HG03196 (cell line): ENCODE results near the gene FARP1.
"Not testable (repeated sequence)": the region's sequence is repeated elsewhere in the genome, so short reads cannot be mapped to it uniquely, and the experiment has no call there.

Experiments used
- ATAC-seq: cut with Tn5 transposase; IDR thresholded peaks from one replicate; pipeline ENCODE4 v1.9.1; 2021; ENCODE audit not compliant: unreplicated experiment

FARP1 gene

GRCh38 chr13:98254513-98254912, 111.6 kb downstream of the FARP1 start:
- ATAC-seq: no peak

GRCh38 chr13:98258226-98258625, 115.3 kb downstream of the FARP1 start:
- ATAC-seq: no peak

- ATAC-seq: no peak
Observed at GRCh38 chr13:98260357-98261164, 117.7 kb downstream of the FARP1 start.

DNA sequence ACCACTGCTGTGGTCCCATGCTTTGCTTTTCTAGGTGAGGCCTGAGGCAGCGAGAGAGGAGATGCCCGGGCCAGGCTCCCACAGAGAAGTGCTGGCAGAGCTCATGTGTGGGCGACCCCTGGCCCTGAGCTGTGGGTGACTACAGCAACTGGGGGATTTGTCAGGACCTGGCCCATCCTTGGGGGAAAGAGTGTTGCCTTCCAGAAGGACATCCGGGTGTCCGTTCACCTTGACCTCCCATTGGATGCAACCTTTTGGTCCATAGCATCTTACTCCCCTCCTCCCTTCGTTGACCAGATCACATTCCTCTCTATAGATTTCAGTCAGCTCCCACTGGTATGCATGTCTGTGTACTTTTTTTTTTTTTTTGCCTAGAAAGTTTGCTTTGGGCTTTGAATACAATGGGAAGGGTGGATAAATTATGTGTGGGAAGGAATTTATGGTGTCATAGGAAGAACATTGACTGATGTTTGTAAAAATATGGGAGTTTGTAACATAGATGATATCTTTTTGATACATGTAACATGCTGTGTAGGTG, 118.3 kb downstream of the FARP1 start:
- ATAC-seq: no peak

- ATAC-seq: no peak
Observed at GRCh38 chr13:98262292-98262691, 119.4 kb downstream of the FARP1 start.

DNA sequence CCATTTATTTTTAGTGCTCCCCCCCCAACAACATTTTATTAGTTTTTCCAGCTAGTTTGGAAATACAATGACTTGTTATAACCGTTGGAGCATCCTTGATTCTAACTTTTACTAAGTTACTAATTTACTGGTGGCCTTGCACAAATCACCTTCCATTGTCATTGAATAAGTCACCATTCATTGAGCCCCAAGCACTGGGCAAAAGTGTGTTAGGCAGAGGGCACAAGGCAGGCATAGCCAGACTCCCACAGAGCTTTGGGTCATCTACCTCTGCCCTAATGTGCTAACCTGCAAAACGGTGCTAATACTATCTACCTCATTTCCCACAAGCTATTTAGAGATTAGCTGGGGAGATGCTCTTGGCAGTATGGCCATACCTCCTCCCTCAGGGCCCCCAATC, 120.9 kb downstream of the FARP1 start:
- ATAC-seq: no peak

DNA sequence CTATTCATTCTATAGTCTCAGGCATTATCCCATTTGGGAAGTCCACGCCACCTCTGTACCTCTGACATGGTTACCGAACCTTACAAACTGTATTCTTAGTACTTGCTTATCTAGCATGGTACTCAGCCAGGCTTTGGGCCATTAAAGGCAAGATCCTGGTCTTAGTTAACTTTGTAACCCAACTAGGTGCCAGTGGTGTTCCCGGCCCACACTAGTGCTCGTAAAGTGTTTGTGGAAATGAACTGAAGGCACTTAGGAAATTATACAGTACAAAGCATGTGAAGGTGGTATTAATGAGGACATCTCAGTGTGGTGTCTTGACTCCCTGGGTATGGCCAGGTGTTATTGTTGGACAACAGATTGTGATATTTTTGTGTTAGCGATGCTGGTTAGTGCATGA, 122.0 kb downstream of the FARP1 start:
- ATAC-seq: no peak

- ATAC-seq: no peak
Observed at GRCh38 chr13:98265692-98266551, 123.0 kb downstream of the FARP1 start.

GRCh38 chr13:98267080-98267912, 124.4 kb downstream of the FARP1 start:
- no peak for ATAC-seq

DNA sequence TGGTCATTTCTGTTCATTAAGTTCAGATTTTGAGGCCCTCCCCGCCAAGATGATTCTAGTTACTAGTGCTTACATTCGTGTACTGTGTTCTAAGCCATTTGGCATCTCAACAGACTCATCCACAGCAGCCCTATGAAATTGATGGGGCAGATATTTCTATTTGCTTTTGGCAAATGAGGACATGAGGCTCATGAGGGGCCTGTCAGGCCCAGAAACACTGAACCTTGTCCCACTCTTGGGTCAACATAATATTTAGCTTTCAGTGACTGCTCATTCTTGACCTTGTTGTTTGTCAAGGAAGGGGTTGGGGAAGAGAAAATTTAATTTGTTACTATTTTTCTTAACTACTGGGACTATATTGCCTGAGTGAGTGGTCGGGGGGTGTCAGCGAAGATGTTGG, 126.5 kb downstream of the FARP1 start:
- no peak for ATAC-seq

DNA sequence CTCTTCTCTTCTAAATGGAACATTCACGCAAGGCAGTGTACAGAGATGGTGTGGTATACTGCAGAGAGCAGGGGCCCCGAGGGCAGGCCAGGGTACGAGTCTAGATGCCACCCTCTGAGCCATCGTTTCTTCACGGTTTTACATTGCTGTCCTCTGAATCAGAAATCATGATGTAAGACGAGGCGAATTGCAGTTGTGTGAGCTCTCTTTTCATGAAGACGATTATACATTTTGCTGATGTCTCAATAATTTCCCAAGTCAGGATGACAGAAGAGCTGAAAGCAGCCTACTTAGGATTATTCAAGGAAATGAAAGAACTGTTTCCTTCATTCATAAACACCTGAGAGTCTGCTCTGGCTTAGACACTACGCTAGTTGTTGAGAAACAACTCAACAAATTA, 127.9 kb downstream of the FARP1 start:
- ATAC-seq: no peak

DNA sequence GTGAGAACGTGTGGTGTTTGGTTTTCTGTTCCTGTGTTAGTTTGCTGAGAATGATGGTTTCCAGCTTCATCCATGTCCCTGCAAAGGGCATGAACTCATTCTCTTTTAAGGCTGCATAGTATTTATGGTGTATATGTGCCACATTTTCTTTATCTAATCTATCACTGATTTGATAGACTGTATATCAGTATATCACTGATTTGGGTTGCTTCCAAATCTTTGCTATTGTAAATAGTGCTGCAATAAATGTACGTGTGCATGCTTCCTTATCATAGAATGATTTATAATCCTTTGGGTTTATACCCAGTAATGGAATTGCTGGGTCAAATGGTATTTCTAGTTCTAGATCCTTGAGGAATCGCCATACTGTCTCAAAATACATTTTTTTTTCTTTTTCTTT, 128.8 kb downstream of the FARP1 start:
- ATAC-seq: not testable (repeated sequence)

- ATAC-seq: no peak
Observed at GRCh38 chr13:98272549-98272948, 129.7 kb downstream of the FARP1 start.

DNA sequence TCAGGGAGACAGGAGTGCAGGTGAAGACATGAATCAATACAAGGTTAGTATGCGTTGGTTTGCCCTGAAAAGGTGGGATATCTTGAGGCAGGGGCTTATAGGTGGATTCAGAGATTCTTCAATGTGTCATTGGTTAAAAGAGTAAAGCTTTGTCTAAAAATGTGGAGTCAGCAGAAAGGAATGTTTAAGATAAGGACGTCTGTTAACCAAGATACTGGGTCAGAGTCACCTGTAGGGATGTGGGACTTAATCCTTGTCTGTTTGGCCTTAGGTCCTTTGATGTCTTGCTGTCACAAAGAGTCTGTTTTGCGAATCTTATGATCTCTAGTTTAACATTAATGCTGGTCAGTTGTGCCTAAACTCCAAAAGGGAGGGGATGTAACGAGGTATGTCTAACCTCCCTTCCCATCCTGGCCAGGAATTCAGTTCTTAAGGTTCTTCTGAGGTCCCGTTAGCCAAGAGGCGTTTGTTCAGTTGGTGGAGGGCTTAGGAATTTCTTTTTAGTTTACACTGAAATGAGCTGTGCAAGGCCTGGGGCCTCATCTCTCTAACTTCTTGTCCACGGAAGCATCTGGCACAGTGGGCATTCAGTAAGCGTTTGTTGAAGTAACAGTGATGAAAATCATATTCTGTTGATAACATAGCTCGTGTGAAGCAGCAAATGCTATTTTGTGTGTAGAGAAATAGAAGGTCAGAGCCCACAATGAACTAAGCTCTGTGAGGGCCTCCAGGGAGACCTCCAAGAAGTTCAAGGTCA, 130.4 kb downstream of the FARP1 start:
- ATAC-seq: no peak

- no peak for ATAC-seq
Observed at GRCh38 chr13:98273824-98274742, 131.2 kb downstream of the FARP1 start.

GRCh38 chr13:98274921-98275487, 132.1 kb downstream of the FARP1 start:
- no peak for ATAC-seq

DNA sequence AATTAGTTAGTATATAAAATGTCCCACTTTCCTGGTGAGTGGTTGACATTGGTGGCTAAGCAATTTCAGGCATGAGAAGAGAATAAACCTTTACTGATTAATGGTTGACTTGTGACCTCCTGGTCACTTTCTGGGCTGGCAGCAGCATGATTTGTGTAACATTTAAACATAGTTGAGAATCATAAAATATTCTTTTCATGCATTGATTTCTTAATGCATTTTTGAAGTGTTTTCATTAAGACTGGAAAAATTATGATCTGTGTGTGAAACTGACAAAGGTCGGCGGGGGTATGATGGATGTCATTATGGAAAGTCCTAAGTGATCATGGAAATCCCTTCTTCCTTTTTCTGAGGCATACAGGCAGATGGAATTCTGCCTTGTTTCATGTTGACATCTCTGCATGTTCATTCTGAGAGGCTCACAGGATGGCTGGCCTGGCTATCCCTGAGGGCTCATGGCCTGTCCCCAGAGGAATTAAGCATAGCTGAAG, 132.8 kb downstream of the FARP1 start:
- ATAC-seq: no peak

GRCh38 chr13:98276486-98276885, 133.6 kb downstream of the FARP1 start:
- no peak for ATAC-seq
